HG03039 (cell line): Measurements from ENCODE around the gene SYDE2.
A peak's percentile ranks its signal among the peaks of the same experiment; 100 is the strongest.

ENCODE experiments used
- ATAC-seq: cut with Tn5 transposase; IDR thresholded peaks from one replicate; pipeline ENCODE4 v1.9.1; 2021; ENCODE audit warnings: mild to moderate bottlenecking, moderate library complexity; ENCODE audit not compliant: unreplicated experiment

SYDE2 gene

GRCh38 chr1:85125891-85126290, 74.9 kb downstream of the SYDE2 start:
- ATAC-seq, result no peak

- no peak for ATAC-seq
Measured at GRCh38 chr1:85124091-85124490, 76.7 kb downstream of the SYDE2 start.

GRCh38 chr1:85122169-85122568, 78.6 kb downstream of the SYDE2 start:
- ATAC-seq, result no peak

- ATAC-seq, result no peak
Measured at GRCh38 chr1:85121744-85122143, 79.1 kb downstream of the SYDE2 start.

- no peak for ATAC-seq
Measured at GRCh38 chr1:85118751-85119150, 82.1 kb downstream of the SYDE2 start.

GRCh38 chr1:85116856-85117255, 84.0 kb downstream of the SYDE2 start:
- no peak for ATAC-seq

GRCh38 chr1:85115933-85116332, 84.9 kb downstream of the SYDE2 start:
- no peak for ATAC-seq

GRCh38 chr1:85111695-85112094, 89.1 kb downstream of the SYDE2 start:
- no peak for ATAC-seq

GRCh38 chr1:85109475-85109874, 91.3 kb downstream of the SYDE2 start:
- peak; percentile 61 for ATAC-seq
